ENCODE results near the gene PUS10.

- no peak for TF ChIP-seq CTCF (conservative IDR thresholded peaks at IDR 0.05; ENCODE audit: low read depth, low read length)
- TF ChIP-seq RFX5 (IDR thresholded peaks at IDR 0.05; ENCODE audit: low read depth, low read length), result no peak
- TF ChIP-seq RAD21 (IDR thresholded peaks at IDR 0.05; ENCODE audit: low read length), result no peak
- no peak for TF ChIP-seq NFE2L2 (IDR thresholded peaks at IDR 0.05; ENCODE audit: low read depth, low read length)
- TF ChIP-seq POLR2A (IDR thresholded peaks at IDR 0.05; ENCODE audit: low read depth, low read length), result no peak
- TF ChIP-seq CEBPB (IDR thresholded peaks at IDR 0.05; ENCODE audit: low read depth, low read length), result no peak
- TF ChIP-seq SMC3 (IDR thresholded peaks at IDR 0.05; ENCODE audit: low read depth, low read length), result no peak
- no peak for TF ChIP-seq ELK1 (IDR thresholded peaks at IDR 0.05; ENCODE audit: borderline replicate concordance, low read depth, low read length)
- TF ChIP-seq MXI1 (IDR thresholded peaks at IDR 0.05; ENCODE audit: borderline replicate concordance, low read depth, low read length), result no peak
- no peak for TF ChIP-seq BHLHE40 (IDR thresholded peaks at IDR 0.05; ENCODE audit: low read depth, low read length)
- TF ChIP-seq RCOR1 (IDR thresholded peaks at IDR 0.05; ENCODE audit: insufficient replicate concordance, low read length), result no peak
- no peak for TF ChIP-seq CHD1 (IDR thresholded peaks at IDR 0.05; ENCODE audit: low read depth, low read length)
- no peak for TF ChIP-seq USF2 (IDR thresholded peaks at IDR 0.05; ENCODE audit: low read depth, low read length)
- no peak for TF ChIP-seq MAZ (IDR thresholded peaks at IDR 0.05; ENCODE audit: borderline replicate concordance, low read depth, low read length)
Measured at GRCh38 chr2:60974652-60975051, 43.4 kb downstream of the PUS10 start.
